GM21381 (cell line): ENCODE data around the gene ANO4.

Source experiments
- ATAC-seq: cut with Tn5 transposase; IDR thresholded peaks from one replicate; pipeline ENCODE4 v1.9.1; 2021; ENCODE audit warnings: mild to moderate bottlenecking, moderate library complexity; ENCODE audit not compliant: unreplicated experiment

ANO4 gene

GRCh38 chr12:101168001-101168400 is 373.4 kb downstream of the ANO4 start:
- no peak for ATAC-seq

GRCh38 chr12:101172316-101172715 is 377.7 kb downstream of the ANO4 start:
- ATAC-seq: no peak

- ATAC-seq: no peak
Measured at GRCh38 chr12:101173197-101173749, 378.7 kb downstream of the ANO4 start.

- no peak for ATAC-seq
Measured at GRCh38 chr12:101174541-101174940, 380.0 kb downstream of the ANO4 start.
